Measurements from ENCODE around the gene BRI3BP.

The BRI3BP gene

DNA sequence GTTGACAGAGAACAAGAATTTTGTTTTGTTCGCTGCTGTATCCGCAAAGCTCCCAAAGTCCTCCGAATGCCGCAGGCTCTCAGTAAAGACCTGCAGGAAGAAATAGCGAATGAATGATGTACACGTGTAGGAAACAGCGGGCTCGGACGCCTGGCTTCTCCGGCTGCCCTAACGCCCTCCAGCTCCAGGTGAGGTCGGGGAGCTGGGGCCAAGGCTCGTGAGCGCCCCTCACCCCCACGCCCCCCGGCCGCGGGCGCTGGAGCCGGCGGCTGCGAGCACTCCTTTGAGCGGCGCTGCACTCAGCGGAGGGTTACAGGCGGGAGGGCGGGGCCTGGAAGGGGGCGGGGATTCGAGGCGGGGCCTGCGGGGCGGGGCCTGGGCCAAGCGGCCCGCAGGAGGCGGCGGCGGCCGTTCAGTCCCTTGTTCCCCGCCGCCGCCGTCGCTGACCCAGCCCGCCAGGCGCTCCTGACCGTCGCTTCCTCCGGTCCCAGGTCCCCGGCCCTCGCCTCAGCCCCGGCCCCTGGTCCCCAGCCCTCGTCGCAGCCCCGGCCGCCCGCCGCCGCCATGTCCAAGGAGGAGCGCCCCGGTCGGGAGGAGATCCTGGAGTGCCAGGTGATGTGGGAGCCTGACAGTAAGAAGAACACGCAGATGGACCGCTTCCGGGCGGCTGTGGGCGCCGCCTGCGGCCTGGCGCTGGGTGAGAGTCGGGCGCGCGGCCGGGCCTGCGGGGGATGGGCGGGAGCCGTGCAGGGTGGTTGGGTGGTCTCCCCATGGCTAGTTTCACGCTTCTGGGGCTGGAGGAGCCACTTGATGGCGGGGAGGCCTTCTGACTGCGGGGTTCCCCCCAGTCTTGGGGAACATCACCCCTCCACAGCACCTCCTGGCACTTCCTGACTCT is 71.8 kb downstream of the BRI3BP start, which contains the start of gene AACS:
Gene AACS (plus strand): TSS at position 415 of the 898 bp plus-strand sequence. CDS start 150 bp downstream, at position 565.
- Histone ChIP-seq H4K91ac (ENCODE audit: low read length) (no peak within 1 kb of the TSS), H2AFZ (ENCODE audit: low read depth, low read length) (peak within 1 kb of the TSS; percentile 90), H3K14ac (ENCODE audit: low read length in 2 of 2) (peak within 1 kb of the TSS in 1 of 2 experiments; percentile 97), H3K4me2 (ENCODE audit: low read length, poor library complexity, severe bottlenecking) (peak within 1 kb of the TSS; percentile 99), H2AK5ac (ENCODE audit: low read length, severe bottlenecking) (no peak within 1 kb of the TSS), H2BK5ac (ENCODE audit: low read depth, low read length, poor library complexity, severe bottlenecking) (peak within 1 kb of the TSS; percentile 58), H3K27me3 (ENCODE audit: control insufficient read depth in 1 of 2, insufficient read depth in 1 of 2, low read length in 2 of 2) (peaks cover 0 to 4% of the 10 kb centered on the region in 2 experiments), H2BK12ac (ENCODE audit: low read length in 2 of 2) (peak within 1 kb of the TSS in 1 of 2 experiments; percentile 71), H3K4me1 (ENCODE audit: control insufficient read depth, insufficient read depth, low read depth, low read length) (peaks cover 25% of the 10 kb centered on the region), H3K9ac (ENCODE audit: low read length) (peak within 1 kb of the TSS; percentile 92), H3K79me1 (replicated peaks; ENCODE audit: low read length, poor library complexity, severe bottlenecking) (peaks cover 25% of the 10 kb centered on the region), H2BK15ac (ENCODE audit: low read depth, poor library complexity, severe bottlenecking) (peak within 1 kb of the TSS; percentile 70), H3K4ac (ENCODE audit: low read depth in 1 of 2, low read length in 2 of 2) (peak within 1 kb of the TSS in 1 of 2 experiments; percentile 54), H3K18ac (ENCODE audit: low read depth in 1 of 2, low read length in 2 of 2) (peak within 1 kb of the TSS; percentile 83 to 90), H3K23ac (ENCODE audit: low read length in 2 of 2) (peak within 1 kb of the TSS in 1 of 2 experiments; percentile 74), H3K36me3 (ENCODE audit: control insufficient read depth in 1 of 2, insufficient read depth in 2 of 2, low read depth in 1 of 2, low read length in 2 of 2) (peaks cover 3 to 14% of the 10 kb centered on the region in 2 experiments), H3K4me3 (ENCODE audit: insufficient read depth in 1 of 2, low read depth in 1 of 2, low read length in 2 of 2) (peak within 1 kb of the TSS; percentile 84 to 93), H3K9me3 (ENCODE audit: control insufficient read depth, low read length) (no peaks in the 10 kb centered on the region), H3K27ac (ENCODE audit: low read length, poor library complexity, severe bottlenecking) (no peak within 1 kb of the TSS), H2BK120ac (ENCODE audit: low read depth, low read length) (peak within 1 kb of the TSS; percentile 52), H4K8ac (ENCODE audit: low read length) (peak within 1 kb of the TSS; percentile 82)
- peak; percentile 76 for DNase-seq
- under 1% methylated on average over 72 of the region's 80 CpGs for WGBS

GRCh38 chr12:125065919-125066570 is 72.6 kb downstream of the BRI3BP start:
- no peak overlapping the region for H2BK12ac ChIP-seq (ENCODE audit: low read length in 2 of 2)
- H3K23ac ChIP-seq (ENCODE audit: low read length in 2 of 2) = peak overlapping the region in 1 of 2 experiments; percentile 74
- no peak overlapping the region for H2BK15ac ChIP-seq (ENCODE audit: low read depth, poor library complexity, severe bottlenecking)
- no peak overlapping the region for H4K91ac ChIP-seq (ENCODE audit: low read length)
- WGBS = 54% methylated on average over 15 of the region's 18 CpGs
- H2AFZ ChIP-seq (ENCODE audit: low read depth, low read length) = peak overlapping the region; percentile 90
- peaks cover 0 to 4% of the 10 kb centered on the region in 2 experiments for H3K27me3 ChIP-seq (ENCODE audit: control insufficient read depth in 1 of 2, insufficient read depth in 1 of 2, low read length in 2 of 2)
- peaks cover 32% of the 10 kb centered on the region for H3K79me1 ChIP-seq (replicated peaks; ENCODE audit: low read length, poor library complexity, severe bottlenecking)
- H3K4ac ChIP-seq (ENCODE audit: low read depth in 1 of 2, low read length in 2 of 2) = peak overlapping the region in 1 of 2 experiments; percentile 54
- no peaks in the 10 kb centered on the region for H3K9me3 ChIP-seq (ENCODE audit: control insufficient read depth, low read length)
- DNase-seq = no peak
- peak overlapping the region; percentile 84 for H3K4me2 ChIP-seq (ENCODE audit: low read length, poor library complexity, severe bottlenecking)
- H3K36me3 ChIP-seq (ENCODE audit: control insufficient read depth in 1 of 2, insufficient read depth in 2 of 2, low read depth in 1 of 2, low read length in 2 of 2) = peaks cover 3 to 19% of the 10 kb centered on the region in 2 experiments
- peak overlapping the region; percentile 1 for H4K8ac ChIP-seq (ENCODE audit: low read length)
- peak overlapping the region; percentile 83 to 90 for H3K18ac ChIP-seq (ENCODE audit: low read depth in 1 of 2, low read length in 2 of 2)
- peaks cover 25% of the 10 kb centered on the region for H3K4me1 ChIP-seq (ENCODE audit: control insufficient read depth, insufficient read depth, low read depth, low read length)
- no peak overlapping the region for H2BK5ac ChIP-seq (ENCODE audit: low read depth, low read length, poor library complexity, severe bottlenecking)
- no peak overlapping the region for H3K27ac ChIP-seq (ENCODE audit: low read length, poor library complexity, severe bottlenecking)
- peak overlapping the region; percentile 92 for H3K9ac ChIP-seq (ENCODE audit: low read length)
- H3K4me3 ChIP-seq (ENCODE audit: insufficient read depth in 1 of 2, low read depth in 1 of 2, low read length in 2 of 2) = peak overlapping the region; percentile 84 to 93
- no peak overlapping the region for H2AK5ac ChIP-seq (ENCODE audit: low read length, severe bottlenecking)
- no peak overlapping the region for H2BK120ac ChIP-seq (ENCODE audit: low read depth, low read length)
- peak overlapping the region in 1 of 2 experiments; percentile 97 for H3K14ac ChIP-seq (ENCODE audit: low read length in 2 of 2)

DNA sequence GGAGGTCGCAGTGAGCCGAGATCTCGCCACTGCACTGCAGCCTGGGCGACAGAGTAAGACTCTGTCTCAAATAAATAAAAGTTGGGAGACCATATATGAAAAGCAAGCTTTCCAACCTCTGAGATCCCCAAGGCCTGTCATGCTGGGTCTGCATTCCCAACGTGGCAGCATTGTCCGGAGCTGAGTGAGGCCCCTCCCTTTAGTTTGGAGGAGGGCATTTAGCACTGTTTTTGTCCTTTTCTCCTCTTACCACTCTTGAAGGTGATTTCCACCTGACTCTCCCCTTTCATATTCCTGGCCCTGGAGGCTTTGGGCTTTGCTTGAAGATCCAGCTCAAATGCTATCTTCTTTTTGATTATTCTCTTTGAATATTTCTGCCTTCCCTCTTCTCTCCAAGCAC is 74.9 kb downstream of the BRI3BP start:
- Histone ChIP-seq H3K27ac (ENCODE audit: low read length, poor library complexity, severe bottlenecking) (no peak overlapping the region), H2BK15ac (ENCODE audit: low read depth, poor library complexity, severe bottlenecking) (no peak overlapping the region), H4K91ac (ENCODE audit: low read length) (no peak overlapping the region)

GRCh38 chr12:125069616-125070015 is 76.2 kb downstream of the BRI3BP start:
- DNase-seq = no peak
- H3K18ac ChIP-seq (ENCODE audit: low read depth in 1 of 2, low read length in 2 of 2) = no peak overlapping the region
- no peak overlapping the region for H2BK120ac ChIP-seq (ENCODE audit: low read depth, low read length)
- H2AK5ac ChIP-seq (ENCODE audit: low read length, severe bottlenecking) = no peak overlapping the region
- no peak overlapping the region for H3K4ac ChIP-seq (ENCODE audit: low read depth in 1 of 2, low read length in 2 of 2)
- H3K4me3 ChIP-seq (ENCODE audit: insufficient read depth in 1 of 2, low read depth in 1 of 2, low read length in 2 of 2) = no peak overlapping the region
- no peaks in the 10 kb centered on the region for H3K27me3 ChIP-seq (ENCODE audit: control insufficient read depth in 1 of 2, insufficient read depth in 1 of 2, low read length in 2 of 2)
- H3K27ac ChIP-seq (ENCODE audit: low read length, poor library complexity, severe bottlenecking) = no peak overlapping the region
- peaks cover 23% of the 10 kb centered on the region for H3K4me1 ChIP-seq (ENCODE audit: control insufficient read depth, insufficient read depth, low read depth, low read length)
- no peak overlapping the region for H3K14ac ChIP-seq (ENCODE audit: low read length in 2 of 2)
- H2BK15ac ChIP-seq (ENCODE audit: low read depth, poor library complexity, severe bottlenecking) = no peak overlapping the region
- peaks cover 47% of the 10 kb centered on the region for H3K79me1 ChIP-seq (replicated peaks; ENCODE audit: low read length, poor library complexity, severe bottlenecking)
- no peak overlapping the region for H2AFZ ChIP-seq (ENCODE audit: low read depth, low read length)
- H2BK5ac ChIP-seq (ENCODE audit: low read depth, low read length, poor library complexity, severe bottlenecking) = no peak overlapping the region
- 93% methylated on average over 8 of the region's 8 CpGs for WGBS
- no peak overlapping the region for H3K4me2 ChIP-seq (ENCODE audit: low read length, poor library complexity, severe bottlenecking)
- no peak overlapping the region for H4K8ac ChIP-seq (ENCODE audit: low read length)
- H3K9ac ChIP-seq (ENCODE audit: low read length) = no peak overlapping the region
- H4K91ac ChIP-seq (ENCODE audit: low read length) = no peak overlapping the region
- no peaks in the 10 kb centered on the region for H3K9me3 ChIP-seq (ENCODE audit: control insufficient read depth, low read length)
- peaks cover 3 to 24% of the 10 kb centered on the region in 2 experiments for H3K36me3 ChIP-seq (ENCODE audit: control insufficient read depth in 1 of 2, insufficient read depth in 2 of 2, low read depth in 1 of 2, low read length in 2 of 2)
- H2BK12ac ChIP-seq (ENCODE audit: low read length in 2 of 2) = no peak overlapping the region
- no peak overlapping the region for H3K23ac ChIP-seq (ENCODE audit: low read length in 2 of 2)

More for the DNA sequence above, 74.9 kb downstream of the BRI3BP start:
- no peak overlapping the region for H2BK12ac ChIP-seq (ENCODE audit: low read length in 2 of 2)
- H2AFZ ChIP-seq (ENCODE audit: low read depth, low read length) = no peak overlapping the region
- 91% methylated on average over 6 of the region's 6 CpGs for WGBS
- H3K27me3 ChIP-seq (ENCODE audit: control insufficient read depth in 1 of 2, insufficient read depth in 1 of 2, low read length in 2 of 2) = peaks cover 0 to 4% of the 10 kb centered on the region in 2 experiments
- H3K23ac ChIP-seq (ENCODE audit: low read length in 2 of 2) = no peak overlapping the region
- no peak overlapping the region for H2BK5ac ChIP-seq (ENCODE audit: low read depth, low read length, poor library complexity, severe bottlenecking)
- no peak overlapping the region for H3K4me3 ChIP-seq (ENCODE audit: insufficient read depth in 1 of 2, low read depth in 1 of 2, low read length in 2 of 2)
- H2BK120ac ChIP-seq (ENCODE audit: low read depth, low read length) = no peak overlapping the region
- H4K8ac ChIP-seq (ENCODE audit: low read length) = no peak overlapping the region
- H3K4ac ChIP-seq (ENCODE audit: low read depth in 1 of 2, low read length in 2 of 2) = no peak overlapping the region
- no peak overlapping the region for H3K14ac ChIP-seq (ENCODE audit: low read length in 2 of 2)
- no peak overlapping the region for H3K4me2 ChIP-seq (ENCODE audit: low read length, poor library complexity, severe bottlenecking)
- no peak for DNase-seq
- H3K79me1 ChIP-seq (replicated peaks; ENCODE audit: low read length, poor library complexity, severe bottlenecking) = peaks cover 40% of the 10 kb centered on the region
- H3K9me3 ChIP-seq (ENCODE audit: control insufficient read depth, low read length) = no peaks in the 10 kb centered on the region
- peaks cover 25% of the 10 kb centered on the region for H3K4me1 ChIP-seq (ENCODE audit: control insufficient read depth, insufficient read depth, low read depth, low read length)
- no peak overlapping the region for H3K9ac ChIP-seq (ENCODE audit: low read length)
- peaks cover 3 to 24% of the 10 kb centered on the region in 2 experiments for H3K36me3 ChIP-seq (ENCODE audit: control insufficient read depth in 1 of 2, insufficient read depth in 2 of 2, low read depth in 1 of 2, low read length in 2 of 2)
- no peak overlapping the region for H2AK5ac ChIP-seq (ENCODE audit: low read length, severe bottlenecking)
- H3K18ac ChIP-seq (ENCODE audit: low read depth in 1 of 2, low read length in 2 of 2) = no peak overlapping the region
